Gastrocnemius medialis (tissue), 4 donors: Measurements from ENCODE around the gene CMPK1. TPM values are rescaled to one million over a fixed set of nuclear protein-coding genes. Genes with fewer than 3 reads are reported as not detected.

Source experiments
- ATAC-seq, 2 donors: fragments of 150-250 bp; one replicate each; pipeline ENCODE4 v1.9.1; 2016
- DNase-seq, 2 donors: peaks; one replicate each; pipeline ENCODE4 v3.0.0-alpha.2; 2019
- H3K27ac ChIP-seq, 4 donors: fragments of 200-600 bp; sonication (generic); 1 replicate in 1 of 4; 2 replicates in 3 of 4; pipeline ENCODE4 v1.5.1; 2016 to 2018; ENCODE audit warnings: mild to moderate bottlenecking in 2 of 4, moderate library complexity in 1 of 4
- H3K27me3 ChIP-seq, 3 donors: fragments of 200-600 bp; sonication (generic) in 2 of 3; 1 replicate in 1 of 3; 2 replicates in 2 of 3; pipeline versions ENCODE4 v1.5.1 to v1.6.0; 2016 to 2019; ENCODE audit warnings: mild to moderate bottlenecking in 1 of 3, moderate library complexity in 1 of 3
- H3K36me3 ChIP-seq, 2 donors: fragments of 200-600 bp; sonication (generic) in 1 of 2; one replicate each; pipeline ENCODE4 v1.5.1; 2017 to 2018
- H3K4me1 ChIP-seq, 2 donors: fragments of 200-600 bp; sonication (generic) in 1 of 2; one replicate each; pipeline ENCODE4 v1.5.1; 2016 to 2017; ENCODE audit warnings: mild to moderate bottlenecking in 2 of 2
- H3K4me3 ChIP-seq, 4 donors: fragments of 200-600 bp; sonication (generic) in 3 of 4; 1 replicate in 1 of 4; 2 replicates in 3 of 4; pipeline ENCODE4 v1.5.1; 2016 to 2019; ENCODE audit warnings: mild to moderate bottlenecking in 2 of 4
- H3K9me3 ChIP-seq, 3 donors: fragments of 200-600 bp; sonication (generic) in 2 of 3; 1 replicate in 1 of 3; 2 replicates in 2 of 3; pipeline ENCODE4 v1.5.1; 2016 to 2019
- CTCF ChIP-seq, 5 experiments: fragments of 450-650 bp in 3 of 5; fragments of 200-600 bp in 2 of 5; sonication (generic) in 2 of 5; IDR thresholded peaks in 4 of 5; conservative IDR thresholded peaks in 1 of 5; 1 replicate in 4 of 5; 2 replicates in 1 of 5; pipeline ENCODE4 v1.5.1; 2016 to 2019; ENCODE audit warnings: antibody characterized with exemption in 5 of 5, mild to moderate bottlenecking in 3 of 5, moderate library complexity in 3 of 5
- POLR2A ChIP-seq, 2 donors: fragments of 450-650 bp; IDR thresholded peaks; one replicate each; pipeline ENCODE4 v1.6.1; 2017; ENCODE audit warnings: antibody characterized with exemption in 2 of 2, mild to moderate bottlenecking in 2 of 2, moderate library complexity in 2 of 2
- in situ Hi-C, 4 donors: fragments of 200-750 bp; cut with MboI; loops; one replicate each; pipeline versions ENCODE4 v1.15.0 to v1.8.0; 2017; ENCODE audit warnings: low sequenced_read_pairs in 4 of 4
- intact Hi-C: fragments of 100-400 bp; cut with DNase I; formaldehyde crosslinking; loops from one replicate; pipeline ENCODE4 v1.15.1; 2023; ENCODE audit warnings: low total_unique reads
- total RNA-seq, 4 donors: library from RNA; depleted of rRNA; stranded (reverse); fragments of >200 nt; gene quantifications; one replicate each; pipeline versions ENCODE4 v1.1.0 to v1.2.3, GENCODE V29; 2016

The CMPK1 gene
- total RNA-seq, 4 donors from 2014 or later = 70.7 to 98.7 (median 88.3) TPM

GRCh38 chr1:47405697-47406096, 72.1 kb downstream of the CMPK1 start:
- no peaks in the 10 kb centered on the region for H3K36me3 ChIP-seq
- peaks cover 0 to 4% (median 2%) of the 10 kb centered on the region in 3 donors for H3K27me3 ChIP-seq
- TF ChIP-seq CTCF (IDR thresholded peaks at IDR 0.05 in 4 of 5, conservative IDR thresholded peaks at IDR 0.05 in 1 of 5) = no peak
- no peak for TF ChIP-seq POLR2A (IDR thresholded peaks at IDR 0.05)
- intact Hi-C loops (no loop called here), in situ Hi-C loops (loop anchor here in 1 of 4 donors (25.0 kb wide), 1 partner anchor 218 kb away; the partner anchor contains the start of gene PDZK1IP1)
- no peaks in the 10 kb centered on the region for H3K4me1 ChIP-seq
- H3K4me3 ChIP-seq = no peak overlapping the region
- no peaks in the 10 kb centered on the region for H3K9me3 ChIP-seq
- no peak for DNase-seq
- H3K27ac ChIP-seq = no peak overlapping the region
- ATAC-seq = no peak

- no peak for DNase-seq
- H3K4me1 ChIP-seq = no peaks in the 10 kb centered on the region
- H3K27me3 ChIP-seq = no peaks in the 10 kb centered on the region
- H3K36me3 ChIP-seq = no peaks in the 10 kb centered on the region
- intact Hi-C loops (no loop called here), in situ Hi-C loops (loop anchor here in 1 of 4 donors (25.0 kb wide), 1 partner anchor 220 kb away; the partner anchor contains the start of gene PDZK1IP1)
- ATAC-seq = no peak
- H3K4me3 ChIP-seq = no peak overlapping the region
- TF ChIP-seq CTCF (IDR thresholded peaks at IDR 0.05 in 4 of 5, conservative IDR thresholded peaks at IDR 0.05 in 1 of 5) (no peak), POLR2A (IDR thresholded peaks at IDR 0.05) (no peak)
- no peaks in the 10 kb centered on the region for H3K9me3 ChIP-seq
- H3K27ac ChIP-seq = no peak overlapping the region
These were observed 73.4 kb downstream of the CMPK1 start for GRCh38 chr1:47406966-47407365.

GRCh38 chr1:47407481-47407880, 73.9 kb downstream of the CMPK1 start:
- H3K27me3 ChIP-seq = peaks cover 0 to 2% (median 0%) of the 10 kb centered on the region in 3 donors
- no peak overlapping the region for H3K4me3 ChIP-seq
- TF ChIP-seq CTCF (IDR thresholded peaks at IDR 0.05 in 4 of 5, conservative IDR thresholded peaks at IDR 0.05 in 1 of 5) (no peak), POLR2A (IDR thresholded peaks at IDR 0.05) (no peak)
- intact Hi-C loops = no loop called here
- ATAC-seq = no peak
- H3K27ac ChIP-seq = no peak overlapping the region
- no peaks in the 10 kb centered on the region for H3K9me3 ChIP-seq
- no peaks in the 10 kb centered on the region for H3K36me3 ChIP-seq
- no peaks in the 10 kb centered on the region for H3K4me1 ChIP-seq
- in situ Hi-C loops = loop anchor here in 1 of 4 donors (25.0 kb wide), 1 partner anchor 220 kb away; the partner anchor contains the start of gene PDZK1IP1
- no peak for DNase-seq

GRCh38 chr1:47409311-47410067, 75.9 kb downstream of the CMPK1 start:
- Histone ChIP-seq H3K4me3 (no peak overlapping the region), H3K4me1 (no peaks in the 10 kb centered on the region), H3K9me3 (no peaks in the 10 kb centered on the region), H3K36me3 (no peaks in the 10 kb centered on the region), H3K27ac (no peak overlapping the region), H3K27me3 (peaks cover 0 to 9% (median 0%) of the 10 kb centered on the region in 3 donors)
- intact Hi-C loops (no loop called here), in situ Hi-C loops (loop anchor here in 1 of 4 donors (25.0 kb wide), 1 partner anchor 222 kb away; the partner anchor contains the start of gene PDZK1IP1)
- ATAC-seq = no peak
- no peak for DNase-seq
- no peak for TF ChIP-seq POLR2A (IDR thresholded peaks at IDR 0.05)
- no peak for TF ChIP-seq CTCF (IDR thresholded peaks at IDR 0.05 in 4 of 5, conservative IDR thresholded peaks at IDR 0.05 in 1 of 5)
